ENCODE results near the gene FAR2.

The FAR2 gene

GRCh38 chr12:29208936-29209701 is 60.0 kb downstream of the FAR2 start:
- no peak for DNase-seq

GRCh38 chr12:29211696-29212095 is 62.6 kb downstream of the FAR2 start:
- no peak for DNase-seq

- DNase-seq: no peak
Observed at GRCh38 chr12:29212682-29213403, 63.8 kb downstream of the FAR2 start.

- DNase-seq: no peak
Observed at GRCh38 chr12:29216266-29216665, 67.2 kb downstream of the FAR2 start.

- no peak for DNase-seq
Observed at GRCh38 chr12:29216797-29217575, 67.9 kb downstream of the FAR2 start.

- DNase-seq: no peak
Observed at GRCh38 chr12:29220632-29221336, 71.7 kb downstream of the FAR2 start.

GRCh38 chr12:29222200-29222599 is 73.1 kb downstream of the FAR2 start:
- no peak for DNase-seq

GRCh38 chr12:29223426-29223825 is 74.3 kb downstream of the FAR2 start:
- no peak for DNase-seq

- no peak for DNase-seq
Observed at GRCh38 chr12:29223956-29224543, 75.0 kb downstream of the FAR2 start.

GRCh38 chr12:29224572-29224971 is 75.5 kb downstream of the FAR2 start:
- DNase-seq: no peak

- DNase-seq: no peak
Observed at GRCh38 chr12:29225834-29226233, 76.8 kb downstream of the FAR2 start.

- DNase-seq: no peak
Observed at GRCh38 chr12:29226616-29227015, 77.5 kb downstream of the FAR2 start.

- no peak for DNase-seq
Observed at GRCh38 chr12:29228474-29229157, 79.5 kb downstream of the FAR2 start.

GRCh38 chr12:29229158-29229505 is 80.1 kb downstream of the FAR2 start:
- DNase-seq: no peak

- no peak for DNase-seq
Observed at GRCh38 chr12:29229937-29230336, 80.9 kb downstream of the FAR2 start.

GRCh38 chr12:29230800-29231560 is 81.9 kb downstream of the FAR2 start:
- DNase-seq: no peak

GRCh38 chr12:29232086-29232485 is 83.0 kb downstream of the FAR2 start:
- DNase-seq: no peak

- no peak for DNase-seq
Observed at GRCh38 chr12:29234552-29234951, 85.5 kb downstream of the FAR2 start.

GRCh38 chr12:29234965-29235626 is 86.0 kb downstream of the FAR2 start:
- DNase-seq: no peak

GRCh38 chr12:29238822-29239291 is 89.8 kb downstream of the FAR2 start:
- peak; percentile 82 for DNase-seq

- no peak for DNase-seq
Observed at GRCh38 chr12:29239336-29239735, 90.3 kb downstream of the FAR2 start.

Data from NCI-H82 (cell line).